GM21360 (cell line): ENCODE measurements around the gene EXOC2.

Experiments used
- ATAC-seq: cut with Tn5 transposase; IDR thresholded peaks from one replicate; pipeline ENCODE4 v1.9.1; 2021; ENCODE audit warnings: mild to moderate bottlenecking, moderate library complexity; ENCODE audit not compliant: unreplicated experiment

EXOC2 gene

DNA sequence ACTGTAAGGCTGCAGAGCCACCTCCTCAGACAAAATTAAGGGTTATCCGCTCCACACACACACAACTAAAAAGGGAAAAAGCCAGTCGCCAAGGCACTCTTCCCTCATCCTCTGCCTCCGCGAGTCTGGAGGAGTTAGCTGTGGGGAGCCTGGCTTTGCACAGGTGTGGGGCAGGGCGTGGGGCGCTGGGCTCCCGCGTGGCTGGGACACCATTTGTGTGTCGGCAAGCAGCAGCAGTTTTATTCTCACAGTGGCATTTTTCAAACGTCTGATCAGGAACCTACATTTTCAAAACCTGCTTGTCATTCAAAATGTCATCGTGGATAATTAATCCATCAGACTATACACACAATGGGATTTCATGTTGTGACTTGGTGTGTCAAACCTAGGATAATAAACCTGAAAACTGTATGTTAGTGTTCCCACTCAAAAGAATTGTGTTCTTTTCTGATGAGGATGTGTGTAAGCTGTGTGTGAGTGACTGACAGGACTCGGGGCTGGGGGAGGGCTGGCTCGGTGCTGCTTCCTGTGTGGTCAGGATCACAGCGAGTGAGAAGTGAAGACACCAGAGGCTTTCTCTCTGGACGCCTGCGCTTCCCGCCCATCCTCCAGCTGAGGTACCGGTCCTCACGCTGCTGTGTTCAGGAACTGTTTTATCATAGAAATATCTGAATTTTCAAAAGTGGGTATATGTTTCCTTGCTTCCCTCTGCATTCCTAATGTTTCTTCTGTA is 218.3 kb downstream of the EXOC2 start:
- ATAC-seq = peak; percentile 71

DNA sequence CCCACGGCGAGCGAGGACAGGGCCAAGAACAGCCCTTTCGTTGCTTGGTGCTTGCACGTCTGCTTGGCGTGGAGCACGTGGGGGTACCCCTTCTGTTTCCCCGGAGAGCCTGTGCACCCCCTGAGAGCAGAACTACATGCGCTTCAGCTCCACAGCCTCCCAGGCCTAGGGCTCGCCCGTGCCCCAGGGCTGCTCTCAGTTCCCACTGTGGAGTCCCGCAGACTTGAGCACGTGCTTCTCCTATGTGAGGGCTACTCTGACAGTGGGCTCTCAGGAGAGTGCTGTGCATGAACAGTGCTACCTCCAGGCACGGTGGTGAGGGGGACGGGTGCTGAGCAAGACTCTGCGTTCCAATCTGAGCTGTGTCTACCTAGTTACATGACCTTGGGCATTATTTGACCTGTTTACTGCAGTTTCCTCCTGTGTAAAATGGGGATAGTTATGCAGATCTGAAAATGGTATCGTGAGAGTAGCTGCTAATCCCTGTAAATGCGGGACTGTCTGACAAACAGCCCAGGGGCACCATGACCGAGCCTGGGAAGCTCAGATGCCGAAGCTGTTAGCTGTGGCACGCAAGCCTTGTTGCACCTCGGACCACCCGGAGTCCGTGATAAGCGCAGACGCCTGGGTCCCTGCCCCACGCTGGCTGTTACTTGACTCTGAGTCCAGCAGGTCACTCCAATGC is 219.0 kb downstream of the EXOC2 start:
- no peak for ATAC-seq

DNA sequence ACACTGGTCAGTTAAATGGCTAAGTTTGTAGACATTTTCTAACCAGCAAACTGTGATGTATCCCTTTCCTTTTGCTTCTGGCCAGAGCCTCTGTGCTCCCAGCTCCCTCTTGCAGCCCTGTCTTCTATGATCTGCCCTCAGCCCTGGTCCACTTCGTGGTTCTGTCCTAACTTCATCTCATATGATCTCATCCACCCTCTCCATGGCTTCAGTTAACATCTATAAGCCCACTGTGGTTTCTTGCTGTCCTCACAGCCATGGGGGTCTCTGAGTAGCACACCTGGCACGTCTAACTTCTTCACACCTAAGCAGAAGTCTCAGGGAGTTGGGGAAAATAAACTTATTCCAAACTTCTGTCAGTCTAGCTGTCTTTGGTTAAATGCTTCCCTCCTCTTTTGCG is 219.6 kb downstream of the EXOC2 start:
- no peak for ATAC-seq

DNA sequence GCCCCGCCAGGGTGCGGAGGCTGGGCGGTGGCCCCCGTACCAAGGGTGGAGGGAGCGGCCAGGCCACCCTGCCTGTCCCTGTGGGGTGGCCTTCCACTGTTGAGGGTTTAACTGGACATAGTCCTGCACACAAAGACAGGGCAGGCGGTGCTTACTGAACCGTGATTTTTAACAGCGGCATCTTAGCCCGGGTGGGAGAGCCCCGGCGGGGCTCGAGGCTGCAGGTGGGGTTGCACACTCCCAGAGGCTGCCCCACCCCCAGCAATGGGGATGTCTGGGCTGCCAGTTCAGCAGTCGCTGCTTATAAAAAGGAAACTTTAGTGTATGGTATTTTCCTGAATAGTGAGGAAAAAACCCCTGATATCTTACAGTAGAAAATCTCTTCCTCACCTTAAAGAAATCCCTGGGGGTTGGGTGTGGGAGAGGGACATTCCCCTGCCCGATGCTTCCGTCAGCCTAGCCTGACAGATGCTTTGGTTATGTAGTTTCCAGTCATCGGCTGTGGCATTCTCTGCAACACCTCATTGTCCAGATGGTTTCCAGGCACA is 222.0 kb downstream of the EXOC2 start:
- ATAC-seq = no peak

DNA sequence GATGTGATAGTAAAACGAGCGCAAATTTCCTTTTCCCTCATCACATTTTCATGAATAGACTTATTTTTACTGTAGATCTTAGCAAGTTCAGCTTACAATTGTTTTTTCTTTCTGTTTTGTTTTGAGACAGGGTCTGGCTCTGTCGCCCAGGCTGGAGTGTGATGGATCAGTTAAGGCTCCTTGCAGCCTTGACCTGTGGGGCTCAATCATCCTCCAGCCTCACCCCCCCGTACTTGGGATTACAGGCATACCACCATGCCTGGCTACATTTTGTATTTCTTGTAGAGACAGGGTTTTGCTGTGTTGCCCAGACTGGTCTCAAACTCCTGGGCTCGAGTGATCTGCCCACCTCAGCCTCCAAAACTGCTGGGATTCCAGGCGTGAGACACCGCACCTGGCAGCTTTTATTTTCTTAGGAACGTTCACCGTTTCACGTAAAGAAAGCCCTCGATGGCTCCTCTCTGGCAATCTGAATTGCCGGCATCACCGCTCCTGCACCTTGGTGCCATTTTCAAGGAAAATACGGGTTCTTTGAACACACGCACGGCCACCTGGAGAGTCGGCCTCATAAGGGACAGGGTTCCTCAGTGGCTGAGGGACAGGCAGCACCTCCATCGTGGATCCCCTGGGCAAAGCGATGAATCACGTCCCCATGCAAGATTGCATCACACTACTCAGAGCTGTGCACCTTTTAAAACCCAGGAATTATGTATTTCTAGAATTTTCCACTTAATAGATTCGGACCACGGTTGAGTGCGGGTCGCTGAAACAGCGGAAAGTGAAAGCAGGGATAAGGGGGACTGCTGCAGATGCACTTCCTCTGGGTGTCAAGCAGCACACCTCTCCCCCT is 222.7 kb downstream of the EXOC2 start:
- no peak for ATAC-seq

DNA sequence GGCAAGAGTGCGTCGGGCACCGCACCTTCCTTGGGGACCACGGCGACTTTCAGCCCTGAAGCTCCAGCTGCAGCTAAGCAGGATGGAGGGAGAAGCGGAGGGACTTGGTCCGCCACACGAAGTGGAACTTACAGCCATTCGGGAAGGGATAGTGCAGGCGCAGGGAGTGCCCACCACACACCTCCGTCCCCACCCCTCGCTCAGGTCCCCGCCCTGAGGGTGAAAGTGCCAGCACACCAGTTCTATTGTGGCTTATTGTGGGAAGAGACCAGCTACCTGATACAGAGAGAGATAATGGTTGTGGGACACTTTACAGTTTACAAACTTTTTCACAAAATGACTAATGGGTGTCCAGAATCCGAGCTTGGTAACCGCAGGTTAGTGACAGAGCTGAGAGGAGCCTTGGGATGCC is 225.3 kb downstream of the EXOC2 start:
- ATAC-seq = no peak

DNA sequence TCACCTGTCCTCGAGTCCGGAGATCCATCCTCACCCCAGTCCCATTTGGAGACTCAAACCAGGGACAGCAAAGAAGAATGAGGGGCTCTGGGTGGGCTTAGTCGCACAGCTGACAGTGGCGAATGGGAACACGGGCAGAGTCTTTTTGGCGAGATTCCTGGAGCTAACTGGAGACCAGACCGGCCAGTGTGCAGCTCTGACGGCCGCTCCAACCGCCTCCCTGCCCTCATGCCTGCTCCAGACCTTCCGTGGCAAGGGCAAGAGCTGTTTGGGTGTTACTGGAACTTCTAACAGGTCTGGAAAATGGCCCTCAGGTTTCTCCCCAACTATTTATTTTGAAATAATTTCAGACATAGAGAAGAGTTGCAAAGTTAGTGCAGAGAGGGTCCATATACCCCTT is 225.8 kb downstream of the EXOC2 start:
- ATAC-seq = no peak

DNA sequence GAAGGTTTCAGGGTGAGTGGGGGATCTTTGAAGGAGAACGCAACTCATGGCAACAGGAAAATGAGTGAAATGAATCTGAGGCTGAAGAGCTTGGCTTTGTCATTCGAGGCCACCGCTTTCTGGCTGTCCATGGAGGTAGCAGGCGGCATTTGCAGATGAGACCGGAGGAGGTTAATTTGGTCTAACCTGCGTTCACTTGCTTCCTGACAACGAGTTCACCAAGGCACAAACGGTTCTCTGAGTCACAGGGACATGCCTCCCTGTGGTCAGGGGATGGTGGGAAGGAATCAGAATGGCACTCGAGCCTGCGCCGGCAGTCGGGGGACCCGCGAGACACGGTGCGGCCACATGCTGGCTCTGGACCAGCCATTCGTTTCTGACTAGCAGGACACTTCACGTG is 226.4 kb downstream of the EXOC2 start:
- ATAC-seq = no peak

DNA sequence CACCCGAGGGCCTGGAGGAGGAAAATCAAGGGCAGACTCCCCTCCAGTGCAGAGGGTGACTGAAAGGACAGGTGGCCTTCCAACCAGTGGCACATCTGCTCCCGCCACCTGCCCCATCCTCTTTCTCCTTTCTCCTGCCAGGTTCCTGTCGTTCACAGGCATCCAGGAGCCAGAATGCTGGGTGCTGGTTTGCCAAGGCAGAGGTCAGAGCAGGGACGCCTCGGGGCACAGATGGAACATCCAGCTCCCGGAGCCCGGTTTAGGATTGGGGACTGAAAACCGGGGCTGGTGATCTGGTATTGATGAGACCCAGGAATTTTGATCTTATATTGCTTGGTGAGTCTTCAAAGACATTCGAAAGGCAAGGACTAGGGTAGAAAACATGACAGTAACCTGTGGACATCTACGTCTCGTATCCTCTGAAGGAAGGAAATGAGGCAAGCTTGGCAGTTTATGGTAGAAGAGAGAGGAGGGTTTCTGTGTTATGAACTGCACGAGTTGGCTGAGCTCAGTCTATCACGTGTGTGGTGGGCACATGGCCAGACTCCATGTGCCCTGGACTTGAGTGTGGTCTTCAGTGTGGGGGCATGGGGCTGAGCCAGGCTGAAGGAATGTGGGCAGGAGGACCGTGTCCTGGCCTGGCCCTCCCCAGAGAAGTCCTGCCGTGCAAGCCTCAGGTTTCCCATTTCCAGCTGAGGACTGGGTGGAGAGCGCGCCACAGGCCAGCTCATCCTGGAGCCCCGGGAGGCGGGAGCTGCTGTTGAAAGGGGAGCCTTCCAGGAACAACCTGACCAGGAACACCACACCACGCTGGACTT is 227.2 kb downstream of the EXOC2 start:
- no peak for ATAC-seq

DNA sequence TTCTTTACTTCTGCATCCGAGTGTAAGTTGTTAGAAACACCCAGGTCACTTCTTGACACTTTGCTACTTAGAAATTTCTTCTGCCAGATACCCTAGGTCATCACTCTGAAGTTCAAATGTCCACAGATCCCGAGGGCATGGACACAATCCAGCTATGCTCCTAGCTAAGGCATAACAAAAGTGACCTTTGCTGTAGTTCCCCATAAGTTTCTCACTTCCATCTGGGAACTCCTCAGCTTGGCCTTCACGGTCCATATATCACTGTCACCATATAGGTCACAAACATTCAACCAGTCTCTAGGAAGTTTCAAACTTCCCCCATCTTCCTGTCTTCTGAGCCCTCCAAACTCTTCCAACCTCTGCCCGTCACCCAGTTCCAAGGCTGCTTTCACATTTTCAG is 236.1 kb downstream of the EXOC2 start:
- no peak for ATAC-seq

DNA sequence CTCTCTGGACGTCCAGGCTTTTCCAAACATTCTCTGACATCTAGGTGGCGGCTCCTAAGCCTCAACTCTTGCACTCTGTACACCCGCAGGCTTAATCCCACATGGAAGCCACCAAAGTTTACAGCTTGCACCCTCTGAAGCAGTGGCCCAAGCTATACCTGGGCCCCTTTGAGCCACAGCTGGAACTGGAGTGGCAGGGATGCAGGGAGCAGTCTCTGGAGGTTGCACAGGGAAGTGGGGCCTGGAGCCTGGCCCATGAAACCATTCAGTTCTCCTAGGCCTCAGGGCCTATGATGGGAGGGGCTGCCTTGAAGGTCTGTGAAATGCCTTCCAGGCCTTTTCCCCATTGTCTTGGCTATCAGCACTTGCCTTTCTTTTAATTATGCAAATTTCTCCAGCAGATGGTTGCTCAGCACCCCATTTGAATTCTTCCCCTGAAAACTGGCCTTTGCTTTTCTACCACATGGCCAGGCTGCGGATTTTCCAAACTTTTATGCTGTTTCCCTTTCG is 236.5 kb downstream of the EXOC2 start:
- no peak for ATAC-seq

DNA sequence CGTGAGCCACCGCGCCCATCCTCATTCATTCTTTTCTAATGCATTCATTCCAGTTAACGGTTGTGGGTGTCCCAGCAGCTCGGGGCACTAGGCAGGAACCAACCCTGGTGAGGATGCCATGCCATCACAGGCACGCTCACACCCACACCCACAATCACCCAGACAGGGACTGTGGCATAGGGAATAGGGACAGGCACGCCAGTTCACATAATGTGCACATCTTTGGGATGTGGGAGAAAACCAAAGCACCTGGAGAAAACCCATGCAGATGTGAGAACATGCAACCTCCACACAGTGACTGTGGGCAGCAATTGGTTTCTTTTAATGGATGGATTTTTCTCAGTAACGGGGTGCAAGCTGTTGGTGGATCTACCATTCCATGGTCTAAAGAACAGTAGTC is 237.1 kb downstream of the EXOC2 start:
- ATAC-seq = no peak

DNA sequence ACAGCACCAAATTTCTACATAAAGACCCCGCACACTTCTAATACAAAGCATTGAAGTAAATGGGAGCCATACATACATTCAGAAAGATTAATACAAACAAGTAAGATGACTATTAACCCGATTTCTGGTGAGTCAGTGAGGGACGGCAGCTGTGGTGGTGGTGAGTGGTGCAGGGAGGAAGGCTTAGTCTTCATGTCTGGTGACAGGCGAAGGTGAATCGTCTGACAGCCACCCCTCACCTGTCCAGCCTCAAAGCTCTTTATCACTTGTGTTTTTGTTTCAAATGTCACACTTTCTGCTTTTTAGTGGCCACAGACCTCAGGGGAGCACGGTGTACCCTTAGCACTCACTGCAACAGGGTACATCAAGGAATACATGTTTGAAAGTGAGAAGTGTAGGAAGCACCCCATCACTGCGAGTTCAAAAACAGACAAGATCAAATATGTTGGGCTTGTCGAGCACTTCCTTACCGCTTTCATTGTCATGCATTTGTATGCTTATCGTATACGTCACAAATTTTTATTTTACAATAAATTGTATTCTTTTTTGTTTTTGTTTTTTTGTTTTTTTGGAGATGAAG is 237.8 kb downstream of the EXOC2 start:
- no peak for ATAC-seq

DNA sequence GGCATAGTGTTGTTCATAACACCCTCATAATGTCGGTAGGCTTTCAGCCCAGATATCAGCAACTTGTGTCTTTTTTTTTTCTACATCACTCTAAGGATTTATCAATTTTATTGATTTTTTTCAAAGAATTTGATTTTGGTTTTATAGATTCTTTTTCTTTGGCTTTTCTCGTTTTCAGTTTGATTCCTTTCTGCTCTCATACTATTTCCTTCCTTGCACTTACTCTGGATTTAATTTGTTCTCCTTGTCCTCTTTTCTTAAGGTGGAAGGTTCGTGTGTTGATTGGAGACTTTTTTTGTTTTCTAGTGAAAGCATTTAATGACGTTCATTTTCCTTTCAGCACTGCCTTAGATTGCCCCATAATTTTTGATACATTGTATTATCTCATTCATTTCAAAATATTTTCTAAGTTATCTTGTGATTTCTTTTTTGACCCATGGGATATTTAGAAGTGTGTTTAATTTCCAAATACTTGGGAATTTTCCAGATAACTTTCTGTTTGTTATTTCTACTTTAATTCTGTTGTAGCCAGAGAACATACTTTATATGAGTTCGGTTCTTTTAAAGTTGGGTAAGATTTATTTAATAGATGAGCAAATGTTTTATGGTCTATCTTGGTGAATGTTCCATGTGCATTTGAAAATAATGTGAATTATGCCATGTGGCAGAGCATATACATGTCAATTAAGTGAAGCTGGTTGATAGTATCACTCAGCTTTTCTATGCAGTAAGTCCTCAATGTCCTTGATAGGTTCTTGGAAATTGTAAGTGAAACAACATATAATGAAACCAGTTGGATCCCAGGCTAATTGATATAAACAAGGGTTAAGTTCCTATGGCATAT is 238.6 kb downstream of the EXOC2 start:
- ATAC-seq = no peak

DNA sequence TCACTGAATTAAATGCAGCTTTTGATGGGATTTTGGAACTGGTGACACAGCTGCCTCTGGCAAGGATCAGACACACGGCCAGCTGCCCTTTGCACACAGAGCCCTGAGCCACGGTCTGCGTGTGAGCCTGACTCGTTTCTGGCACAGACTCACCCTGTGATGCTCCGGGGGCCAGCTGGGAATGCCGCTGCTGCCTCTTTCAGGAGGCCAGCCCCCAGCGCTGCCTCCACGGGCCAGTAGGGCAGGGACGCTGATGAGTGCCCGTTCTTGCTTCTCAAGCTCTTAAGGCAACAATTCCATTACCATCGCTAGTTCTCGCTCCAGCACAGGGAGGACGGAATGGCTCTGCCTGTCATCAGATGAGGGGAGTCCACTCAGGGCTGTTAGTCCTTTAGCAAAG is 239.8 kb downstream of the EXOC2 start:
- no peak for ATAC-seq

DNA sequence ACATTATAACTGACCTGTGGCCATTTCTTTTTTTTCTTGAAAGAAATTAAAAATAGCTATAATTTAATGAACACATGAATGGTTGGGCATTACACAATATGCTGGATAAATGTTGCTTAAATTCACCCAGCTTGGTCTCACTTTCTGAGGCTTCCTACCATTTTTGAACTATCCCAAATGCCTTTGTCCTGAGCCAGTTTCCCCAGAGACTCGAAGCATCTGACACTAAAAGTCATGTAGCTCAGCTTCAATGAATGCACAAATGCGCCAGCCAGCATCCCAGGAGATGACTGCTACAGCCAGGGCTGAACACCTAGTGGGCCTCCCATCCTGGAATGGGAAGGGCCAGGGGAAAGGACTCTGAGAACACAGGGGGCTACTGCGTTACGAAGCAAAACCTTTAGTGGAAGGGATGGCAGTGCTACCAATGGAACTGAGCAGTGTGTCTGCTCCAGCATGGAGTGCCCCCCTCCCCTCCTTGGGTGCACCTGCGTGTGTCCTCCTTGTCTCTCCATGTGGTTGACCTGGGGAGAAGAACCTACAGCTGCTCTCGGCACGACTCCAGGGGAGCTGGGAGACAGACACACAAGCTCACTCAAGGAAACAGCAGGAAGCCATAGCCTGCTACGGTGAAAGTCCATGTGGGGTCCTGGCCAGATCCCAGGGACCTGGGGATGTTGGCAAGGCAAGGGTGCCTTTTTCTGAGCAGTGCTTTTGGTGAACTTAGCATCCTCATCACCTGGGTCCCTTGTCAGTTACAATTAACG is 240.5 kb downstream of the EXOC2 start:
- ATAC-seq = no peak

DNA sequence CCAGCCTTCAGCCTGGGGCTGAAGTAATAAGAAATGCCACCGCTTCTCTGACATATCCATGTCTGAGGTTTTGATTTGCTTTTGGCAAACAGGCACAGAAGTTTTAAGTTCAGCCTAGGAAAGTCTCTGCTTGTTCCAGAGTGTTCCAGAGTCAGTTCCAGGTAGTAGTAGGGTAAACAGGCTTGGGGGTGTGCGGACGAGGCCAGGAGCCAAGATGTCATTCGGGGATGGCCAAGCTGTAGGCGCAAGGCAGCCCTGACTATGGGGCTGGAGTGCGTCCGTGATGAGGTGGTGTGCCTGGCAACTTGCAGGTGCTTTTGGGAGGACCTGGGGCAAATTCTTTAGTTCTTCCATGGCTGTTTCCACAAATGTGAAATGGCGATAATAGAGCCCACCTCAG is 241.1 kb downstream of the EXOC2 start:
- no peak for ATAC-seq

DNA sequence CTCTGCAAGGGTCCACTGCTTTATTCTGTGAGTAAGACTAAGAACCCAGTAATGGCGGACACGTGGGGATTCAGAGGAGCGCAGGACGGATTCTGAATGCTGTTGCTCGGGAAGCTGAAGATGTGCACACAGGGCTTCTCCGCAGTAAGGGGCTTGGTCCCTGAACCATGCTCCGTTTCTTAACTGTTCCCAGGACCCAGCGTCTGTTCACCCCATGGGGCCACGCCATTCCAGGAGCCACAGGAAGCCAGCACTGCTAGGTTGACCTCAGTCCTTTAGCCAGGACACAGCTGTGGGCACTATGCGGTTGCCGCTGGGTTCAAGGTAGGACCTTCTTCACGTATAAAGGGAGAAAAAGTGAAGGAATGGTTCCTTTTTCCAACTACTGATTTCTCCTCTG is 241.6 kb downstream of the EXOC2 start:
- no peak for ATAC-seq
